GM12865 (cell line): ENCODE data around the gene QKI.
"Not testable (repeated sequence)": the region's sequence is repeated elsewhere in the genome, so short reads cannot be mapped to it uniquely, and the experiment has no call there.

ENCODE experiments used
- DNase-seq: peaks from one replicate; pipeline ENCODE4 v3.0.0; 2010; ENCODE audit warnings: low read depth
- H3K4me3 ChIP-seq: 2 replicates; pipeline ENCODE4 v1.5.1; 2011; ENCODE audit warnings: mild to moderate bottlenecking, low read depth, low read length, control low read depth
- TF ChIP-seq, protein P1 (sequence below): IDR thresholded peaks from 2 replicates; pipeline ENCODE4 v1.5.1; 2011; ENCODE audit warnings: low read length, control low read depth, low read depth, inconsistent platforms; ENCODE audit not compliant: insufficient read depth; ENCODE audit errors: missing control alignments

The QKI gene

DNA sequence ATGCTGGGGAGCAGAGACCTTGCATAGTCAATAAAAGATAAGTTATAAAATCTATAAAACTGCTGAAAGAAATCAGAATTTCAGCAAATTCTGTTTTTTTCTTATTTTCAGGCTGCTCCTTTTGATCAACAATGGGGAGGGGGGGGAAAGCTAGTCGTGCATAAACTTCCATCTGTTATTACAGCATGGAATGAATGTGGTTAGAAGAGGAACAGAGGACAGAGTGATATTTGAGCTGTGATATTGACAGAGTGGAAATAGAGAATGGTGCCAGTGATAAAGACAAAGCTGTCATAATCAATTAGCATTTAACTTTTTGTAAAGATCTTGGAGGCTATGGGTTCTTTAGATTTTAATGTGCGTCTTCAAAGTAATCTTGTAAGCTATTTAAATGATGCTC lies 43.4 kb upstream of the QKI start:
- H3K4me3 ChIP-seq: no peak overlapping the region
- DNase-seq: no peak
- TF ChIP-seq, protein P1, sequence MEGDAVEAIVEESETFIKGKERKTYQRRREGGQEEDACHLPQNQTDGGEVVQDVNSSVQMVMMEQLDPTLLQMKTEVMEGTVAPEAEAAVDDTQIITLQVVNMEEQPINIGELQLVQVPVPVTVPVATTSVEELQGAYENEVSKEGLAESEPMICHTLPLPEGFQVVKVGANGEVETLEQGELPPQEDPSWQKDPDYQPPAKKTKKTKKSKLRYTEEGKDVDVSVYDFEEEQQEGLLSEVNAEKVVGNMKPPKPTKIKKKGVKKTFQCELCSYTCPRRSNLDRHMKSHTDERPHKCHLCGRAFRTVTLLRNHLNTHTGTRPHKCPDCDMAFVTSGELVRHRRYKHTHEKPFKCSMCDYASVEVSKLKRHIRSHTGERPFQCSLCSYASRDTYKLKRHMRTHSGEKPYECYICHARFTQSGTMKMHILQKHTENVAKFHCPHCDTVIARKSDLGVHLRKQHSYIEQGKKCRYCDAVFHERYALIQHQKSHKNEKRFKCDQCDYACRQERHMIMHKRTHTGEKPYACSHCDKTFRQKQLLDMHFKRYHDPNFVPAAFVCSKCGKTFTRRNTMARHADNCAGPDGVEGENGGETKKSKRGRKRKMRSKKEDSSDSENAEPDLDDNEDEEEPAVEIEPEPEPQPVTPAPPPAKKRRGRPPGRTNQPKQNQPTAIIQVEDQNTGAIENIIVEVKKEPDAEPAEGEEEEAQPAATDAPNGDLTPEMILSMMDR: no peak

DNA sequence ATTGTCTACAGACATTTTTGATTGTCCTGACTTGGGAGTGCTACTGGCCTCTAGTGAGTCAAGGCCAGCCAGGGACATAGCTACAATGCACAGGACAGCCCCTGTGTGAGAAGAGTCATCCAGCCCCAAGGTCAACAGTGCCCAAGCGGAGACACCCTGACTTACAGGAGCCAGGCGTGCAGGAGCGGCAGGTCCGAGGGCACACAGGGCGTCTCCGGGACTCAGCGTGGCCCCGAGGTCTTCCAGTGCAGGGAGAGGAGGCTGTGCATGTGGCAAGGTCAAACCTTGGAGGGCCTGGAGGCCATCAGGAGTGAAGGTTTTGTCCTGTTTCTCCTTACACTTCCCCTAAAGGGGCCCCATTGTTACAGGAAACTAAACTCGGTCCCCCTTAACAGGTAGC lies 41.3 kb upstream of the QKI start:
- DNase-seq: no peak
- TF ChIP-seq, protein P1: no peak
- H3K4me3 ChIP-seq: no peak overlapping the region

DNA sequence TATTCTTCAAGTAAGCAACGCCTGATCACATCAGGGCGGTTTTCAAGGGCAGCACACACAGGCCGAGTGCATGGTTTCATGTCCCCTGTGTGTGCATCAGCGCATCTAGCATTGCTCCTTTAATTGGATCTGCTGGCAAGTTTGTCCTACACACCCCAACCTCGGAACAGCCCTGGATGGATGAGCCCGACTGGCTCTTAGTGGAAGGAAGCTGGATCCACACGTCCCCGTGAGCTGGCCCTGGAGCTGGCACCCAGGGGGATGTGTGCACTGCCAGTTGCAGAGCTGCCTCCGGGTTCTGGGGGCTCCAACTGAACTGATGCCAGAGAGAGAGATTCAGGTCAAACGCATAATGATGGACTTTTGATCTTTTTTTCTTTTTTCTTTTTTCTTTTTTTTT lies 39.2 kb upstream of the QKI start:
- H3K4me3 ChIP-seq: no peak overlapping the region
- no peak for DNase-seq
- TF ChIP-seq, protein P1: no peak

DNA sequence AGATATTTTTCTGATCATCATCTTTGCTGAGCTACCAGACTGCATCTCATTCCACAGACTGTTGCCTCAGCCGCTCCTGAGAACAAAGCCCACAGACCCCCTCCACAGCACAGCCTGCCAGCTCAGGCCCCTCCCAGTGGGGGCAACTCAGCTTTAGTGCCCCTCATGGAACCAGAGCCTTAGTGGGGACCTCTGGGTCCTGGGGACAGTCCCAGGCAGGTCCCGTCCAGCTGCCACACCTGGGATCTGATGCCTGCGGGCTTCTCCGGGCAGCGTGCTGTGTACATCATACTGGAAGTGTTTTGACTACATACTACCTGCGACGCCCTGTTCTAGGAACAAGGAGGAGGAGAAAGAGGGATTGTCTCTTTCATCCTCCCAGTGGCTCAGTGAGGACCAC lies 38.3 kb upstream of the QKI start:
- H3K4me3 ChIP-seq: no peak overlapping the region
- TF ChIP-seq, protein P1: no peak
- no peak for DNase-seq

DNA sequence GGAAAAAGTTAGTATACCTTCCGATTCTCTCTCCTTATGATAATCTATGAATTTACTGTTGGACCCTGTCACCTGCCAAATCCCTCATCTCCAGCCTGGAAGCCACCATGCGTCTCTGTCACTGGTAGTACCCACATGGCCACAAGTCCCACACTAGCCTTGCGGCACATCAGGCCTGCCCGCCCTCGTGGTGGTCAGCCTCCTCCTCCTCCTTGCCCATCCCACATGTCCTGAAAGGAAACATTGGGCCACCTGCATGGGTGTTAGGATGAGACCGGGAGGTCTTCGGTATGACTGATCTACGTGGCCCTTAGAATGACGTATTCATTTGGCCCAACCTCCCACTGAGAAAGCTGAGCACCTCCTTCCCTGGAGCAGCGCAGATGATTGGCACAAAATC lies 37.0 kb upstream of the QKI start:
- no peak overlapping the region for H3K4me3 ChIP-seq
- DNase-seq: no peak
- TF ChIP-seq, protein P1: no peak

DNA sequence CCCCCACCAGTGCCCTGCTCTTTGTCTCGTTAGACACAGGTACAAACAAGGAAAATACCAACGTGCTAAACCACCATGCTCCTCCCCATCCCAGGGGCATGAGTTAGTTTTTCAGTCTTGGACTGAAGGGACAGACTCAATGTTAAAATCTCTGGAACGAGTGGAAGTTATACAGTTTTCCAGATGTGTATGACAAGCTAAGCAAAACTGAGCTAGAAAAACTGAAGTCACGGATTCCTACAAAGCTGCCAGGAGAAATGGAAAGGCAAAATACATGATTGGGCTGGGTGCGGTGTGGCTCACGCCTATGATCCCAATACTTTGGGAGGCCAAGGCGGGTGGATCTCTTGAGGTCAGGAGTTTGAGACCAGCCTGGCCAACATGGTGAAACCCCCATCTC lies 34.3 kb upstream of the QKI start:
- TF ChIP-seq, protein P1: no peak
- no peak overlapping the region for H3K4me3 ChIP-seq
- DNase-seq: no peak

DNA sequence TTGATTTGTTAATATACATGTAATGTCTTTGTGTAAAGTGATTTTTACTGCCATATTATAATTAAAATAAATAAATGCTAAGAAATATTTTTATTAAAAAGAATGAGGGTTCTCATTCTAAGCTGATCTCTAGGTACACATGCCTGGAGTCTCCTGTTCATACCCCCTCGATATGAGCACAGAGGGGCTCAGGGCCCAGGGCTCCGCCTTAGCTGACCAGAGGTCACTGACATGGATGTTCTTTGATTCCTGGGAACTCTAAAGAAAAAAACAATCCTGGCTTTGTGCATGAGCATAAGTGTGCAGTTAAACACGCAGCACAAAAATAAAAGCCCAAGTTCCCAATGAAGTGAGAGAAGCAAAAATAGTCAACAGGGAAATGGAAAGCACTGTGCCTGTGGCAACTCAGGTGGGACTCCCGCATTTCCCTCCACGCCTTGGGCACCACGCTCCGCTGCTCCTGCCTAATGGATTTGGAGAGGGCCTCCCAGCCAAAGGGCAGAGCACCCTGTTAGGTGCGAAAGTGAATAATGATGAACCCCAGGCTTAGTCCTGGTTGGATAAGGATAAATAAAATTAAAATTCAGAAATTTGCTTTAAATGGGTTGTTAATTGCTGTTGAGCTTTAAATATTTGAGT lies 33.3 kb upstream of the QKI start:
- TF ChIP-seq, protein P1: no peak
- H3K4me3 ChIP-seq: no peak overlapping the region
- DNase-seq: no peak

DNA sequence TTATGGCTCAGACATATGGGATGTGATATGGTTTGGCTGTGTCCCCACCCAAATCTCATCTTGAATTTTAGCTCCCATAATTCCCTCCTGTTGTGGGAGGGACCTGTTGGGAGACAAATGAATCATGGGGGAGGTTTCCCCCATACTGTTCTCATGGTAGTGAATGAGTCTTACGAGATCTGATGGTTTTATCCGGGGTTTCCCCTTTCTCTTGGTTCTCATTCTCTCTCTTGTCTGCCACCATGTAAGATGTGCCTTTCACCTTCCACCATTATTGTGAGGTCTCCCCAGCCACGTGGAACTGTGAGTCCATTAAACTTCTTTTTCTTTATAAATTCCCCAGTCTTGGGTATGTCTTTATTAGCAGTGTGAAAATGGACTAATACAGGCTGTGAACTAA lies 31.1 kb upstream of the QKI start:
- not testable (repeated sequence) for H3K4me3 ChIP-seq, DNase-seq
